ENCODE measurements around the gene FBXL17. TPM values are rescaled to one million over a fixed set of nuclear protein-coding genes. Genes with fewer than 3 reads are reported as not detected.

The FBXL17 gene
- total and polyA plus RNA-seq, 9 of the 15 experiments (the other 6 are each of a cell fraction or from before 2014, with no cell fraction given): 0.32 to 5.4 (median 1.8) TPM

DNA sequence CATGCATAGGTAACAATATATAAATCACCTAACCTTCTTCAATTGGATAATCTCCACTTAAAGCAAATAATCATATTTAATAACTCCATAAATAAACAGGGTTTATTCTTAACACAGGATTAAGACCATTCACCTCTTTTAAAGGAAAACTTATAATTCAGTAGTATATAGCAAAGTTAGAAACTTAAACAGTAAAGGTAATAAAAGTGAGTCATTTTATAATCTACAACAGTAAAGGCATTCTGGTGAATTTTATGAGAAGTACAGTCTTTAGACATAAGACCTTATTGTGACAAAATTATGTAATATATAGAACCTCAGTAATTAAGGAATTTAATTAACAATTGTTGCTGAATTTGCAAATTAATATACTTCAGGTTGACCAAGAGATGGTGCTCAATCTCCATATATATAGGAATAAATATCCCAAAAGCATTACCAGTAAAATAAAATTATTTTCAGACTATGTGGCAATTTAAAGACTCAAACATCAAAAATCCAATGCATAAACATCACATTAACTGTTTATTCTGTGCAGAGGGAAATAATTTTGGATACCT is 84.8 kb downstream of the FBXL17 start:
- no peaks in the 10 kb centered on the region for H3K9me1 ChIP-seq (ENCODE audit: control insufficient read depth, insufficient read depth, low read length)
- no peaks in the 10 kb centered on the region for H3K36me3 ChIP-seq (ENCODE audit: control insufficient read depth, insufficient read depth, low read length)
- in situ Hi-C loops (cut with MboI): no loop called here
- H3K4me1 ChIP-seq (replicated peaks in 1 of 2; ENCODE audit: control insufficient read depth in 2 of 2, insufficient read depth in 2 of 2, low read length in 2 of 2): no peaks in the 10 kb centered on the region
- CTCF ChIA-PET (ENCODE audit: low intra/inter-chr PET ratio): no interaction called here
- H4K20me1 ChIP-seq (replicated peaks; ENCODE audit: control insufficient read depth, insufficient read depth, low read length): no peaks in the 10 kb centered on the region
- no peak for DNase-seq (ENCODE audit: extremely low read depth in 1 of 4, low spot score in 3 of 4)
- BruUV-seq (replicated peaks): no TSS peak
- no peaks in the 10 kb centered on the region for H3K9me3 ChIP-seq (replicated peaks; ENCODE audit: control insufficient read depth, insufficient read depth, low read depth, low read length)
- H3K4me3 ChIP-seq: no peak overlapping the region
- no peak overlapping the region for H3K27ac ChIP-seq (ENCODE audit: extremely low read depth, low read depth, low read length)
- peak; percentile 70 for TF ChIP-seq ZNF316 (IDR thresholded peaks at IDR 0.05)
- peak; percentile 66; the same call in 1 of the 2 replicates for TF ChIP-seq C11orf30 (IDR thresholded peaks at IDR 0.05; ENCODE audit: low read depth)
- TF ChIP-seq ZNF217 (CRISPR knock-in tag; IDR thresholded peaks at IDR 0.05): no peak
- no peaks in the 10 kb centered on the region for H3K27me3 ChIP-seq (ENCODE audit: control insufficient read depth in 2 of 2, insufficient read depth in 2 of 2, low read length in 2 of 2)
- POLR2A ChIA-PET: no interaction called here
- no peak for FAIRE-seq
- no peak overlapping the region for H2AFZ ChIP-seq (ENCODE audit: low read depth, low read length)
- no peak overlapping the region for H3K4me2 ChIP-seq (ENCODE audit: insufficient read depth, low read length)
- no peak overlapping the region for H3K9ac ChIP-seq (ENCODE audit: insufficient read depth in 1 of 2, low read depth in 2 of 2, low read length in 2 of 2)
- no peak for ATAC-seq
- no peaks in the 10 kb centered on the region for H3K79me2 ChIP-seq (ENCODE audit: control insufficient read depth, insufficient read depth, low read length)
- intact Hi-C loops (cut with micrococcal nuclease): no loop called here

DNA sequence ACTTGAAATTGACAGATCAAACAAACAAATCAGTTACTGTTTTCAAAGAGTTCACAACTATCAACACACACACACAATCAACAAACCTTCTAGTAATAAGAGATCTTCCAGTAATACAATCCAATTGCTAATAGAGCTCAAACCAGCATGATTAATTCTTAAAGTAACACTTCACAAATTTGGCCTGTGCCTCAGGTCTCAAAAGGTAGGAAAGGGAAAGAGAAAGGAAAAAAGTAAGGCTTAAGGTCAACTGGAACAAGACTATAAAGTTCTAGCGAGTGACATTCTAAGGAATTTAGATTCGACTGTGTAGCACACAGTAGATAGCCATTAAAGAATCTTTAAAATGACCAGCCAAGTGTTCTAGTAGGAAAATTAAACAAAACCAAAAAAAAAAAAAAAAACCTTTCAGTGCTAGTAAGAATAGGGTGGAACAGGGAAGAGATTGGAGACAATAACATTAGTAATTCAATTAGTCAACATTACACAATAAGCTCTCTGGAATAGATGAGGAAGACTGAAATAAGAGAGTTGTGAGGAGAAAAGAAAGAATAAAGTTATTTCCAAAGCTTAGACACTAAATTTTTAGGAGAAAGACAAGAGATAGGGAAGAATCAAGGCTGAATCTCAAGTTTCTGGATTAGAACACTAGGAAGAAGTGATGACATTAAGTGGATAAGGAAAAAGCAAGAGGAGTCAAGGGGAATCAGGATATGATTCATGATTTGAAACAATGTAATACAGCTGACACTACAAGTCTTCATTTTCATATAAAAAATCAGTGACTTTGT is 86.1 kb downstream of the FBXL17 start:
- ATAC-seq: no peak
- no peak for TF ChIP-seq IFI16 (CRISPR knock-in tag; IDR thresholded peaks at IDR 0.05)
- TF ChIP-seq MITF (IDR thresholded peaks at IDR 0.05): no peak
- no peak for TF ChIP-seq ZNF384 (IDR thresholded peaks at IDR 0.05; ENCODE audit: low read depth, low read length)
- TF ChIP-seq MEF2A (IDR thresholded peaks at IDR 0.05; ENCODE audit: control insufficient read depth, low read depth, low read length): no peak
- TF ChIP-seq KAT2B (IDR thresholded peaks at IDR 0.05; ENCODE audit: low read depth, low read length): no peak
- TF ChIP-seq SRF (CRISPR knock-in tag; IDR thresholded peaks at IDR 0.05): no peak
- no peak for TF ChIP-seq FUS (optimal IDR thresholded peaks at IDR 0.05; ENCODE audit: low read depth, low read length)
- no peak for TF ChIP-seq ZNF644 (tag; IDR thresholded peaks at IDR 0.05; ENCODE audit: low read depth)
- no peak for TF ChIP-seq SRSF1 (IDR thresholded peaks at IDR 0.05; ENCODE audit: low read depth, low read length)
- no peak for TF ChIP-seq GATA2 (CRISPR knock-in tag; IDR thresholded peaks at IDR 0.05)
- TF ChIP-seq ELF1 (tag; IDR thresholded peaks at IDR 0.05): no peak
- no peak for TF ChIP-seq ZNF282 (CRISPR knock-in tag; IDR thresholded peaks at IDR 0.05)

More for the DNA sequence above, 86.1 kb downstream of the FBXL17 start:
- H3K9ac ChIP-seq (ENCODE audit: insufficient read depth in 1 of 2, low read depth in 2 of 2, low read length in 2 of 2): no peak overlapping the region
- intact Hi-C loops (cut with micrococcal nuclease) (no loop called here), in situ Hi-C loops (cut with MboI) (no loop called here)
- H3K27me3 ChIP-seq (ENCODE audit: control insufficient read depth in 2 of 2, insufficient read depth in 2 of 2, low read length in 2 of 2): no peaks in the 10 kb centered on the region
- no peak for DNase-seq (ENCODE audit: extremely low read depth in 1 of 4, low spot score in 3 of 4)
- H3K79me2 ChIP-seq (ENCODE audit: control insufficient read depth, insufficient read depth, low read length): no peaks in the 10 kb centered on the region
- BruUV-seq (replicated peaks): no TSS peak
- no peak overlapping the region for H3K4me3 ChIP-seq
- H3K9me1 ChIP-seq (ENCODE audit: control insufficient read depth, insufficient read depth, low read length): no peaks in the 10 kb centered on the region
- no peaks in the 10 kb centered on the region for H3K36me3 ChIP-seq (ENCODE audit: control insufficient read depth, insufficient read depth, low read length)
- no peak for FAIRE-seq
- POLR2A ChIA-PET: no interaction called here
- no peaks in the 10 kb centered on the region for H3K4me1 ChIP-seq (replicated peaks in 1 of 2; ENCODE audit: control insufficient read depth in 2 of 2, insufficient read depth in 2 of 2, low read length in 2 of 2)
- no peak overlapping the region for H2AFZ ChIP-seq (ENCODE audit: low read depth, low read length)
- no peak overlapping the region for H3K27ac ChIP-seq (ENCODE audit: extremely low read depth, low read depth, low read length)
- no peaks in the 10 kb centered on the region for H4K20me1 ChIP-seq (replicated peaks; ENCODE audit: control insufficient read depth, insufficient read depth, low read length)
- H3K9me3 ChIP-seq (replicated peaks; ENCODE audit: control insufficient read depth, insufficient read depth, low read depth, low read length): no peaks in the 10 kb centered on the region
- WGBS (ENCODE audit: insufficient coverage, low coverage, missing lambda C conversion rate): 3% methylated on average over 2 of the region's 2 CpGs
- H3K4me2 ChIP-seq (ENCODE audit: insufficient read depth, low read length): no peak overlapping the region
- CTCF ChIA-PET (ENCODE audit: low intra/inter-chr PET ratio): no interaction called here

Data from K562 (cell line).